NCI-H748 (cell line): ENCODE measurements around the gene GOLT1B.

Experiments
- DNase-seq: peaks from one replicate; lab custom pipeline; 2025; ENCODE audit not compliant: unreplicated experiment; lab: John Stamatoyannopoulos, UW

Gene GOLT1B

GRCh38 chr12:21561158-21561557 lies 59.6 kb downstream of the GOLT1B start:
- DNase-seq = no peak

GRCh38 chr12:21562859-21563258 lies 61.3 kb downstream of the GOLT1B start:
- DNase-seq = no peak

- no peak for DNase-seq
Measured at GRCh38 chr12:21566223-21566906, 64.8 kb downstream of the GOLT1B start.

GRCh38 chr12:21566907-21567394 lies 65.4 kb downstream of the GOLT1B start:
- no peak for DNase-seq
